Measurements from ENCODE around the gene KRT5. TPM values are rescaled to one million over a fixed set of nuclear protein-coding genes. Genes with fewer than 3 reads are reported as not detected.

Gene KRT5
- total RNA-seq, 4 donors from 2014 or later = 4.6 to 452 (median 18.6) TPM

DNA sequence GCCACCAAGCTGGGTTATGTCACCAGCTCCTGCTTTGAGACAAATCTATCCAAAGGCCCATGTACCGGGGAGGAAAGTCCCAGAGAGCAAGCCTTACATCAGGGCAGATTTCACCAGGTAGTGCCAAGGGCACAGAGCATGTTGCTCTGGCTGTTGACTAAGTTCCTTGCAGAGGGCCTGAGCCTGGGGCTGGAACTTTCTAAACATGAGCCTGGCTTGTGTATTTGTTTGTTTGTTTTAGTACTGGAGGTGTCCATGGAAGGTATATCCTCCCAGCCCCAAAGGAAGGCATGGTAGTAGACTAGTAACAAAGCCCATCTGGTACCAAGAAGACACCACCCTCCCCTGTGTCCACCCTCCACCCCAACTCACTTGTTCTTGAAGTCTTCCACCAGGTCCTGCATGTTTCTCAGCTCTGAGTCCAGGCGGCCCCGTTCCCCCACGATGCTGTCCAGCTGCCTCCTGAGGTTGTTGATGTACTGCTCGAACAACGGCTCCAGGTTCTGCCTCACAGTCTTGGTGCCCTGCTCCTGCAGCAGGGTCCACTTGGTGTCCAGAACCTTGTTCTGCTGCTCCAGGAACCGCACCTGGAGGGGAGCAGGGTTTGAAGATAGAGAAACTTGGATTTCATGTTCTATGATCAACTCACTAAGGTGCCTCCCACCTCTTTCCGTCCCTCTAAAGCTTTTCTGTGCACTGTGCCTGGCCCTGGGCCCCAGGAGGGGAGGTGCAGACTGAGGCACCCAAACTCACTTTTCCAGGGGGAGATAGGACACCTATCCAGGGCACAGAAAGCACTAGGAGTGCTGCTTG, 1.4 kb downstream of the KRT5 start:
- no peaks in the 10 kb centered on the region for H3K36me3 ChIP-seq
- H3K27me3 ChIP-seq = peaks cover 11% of the 10 kb centered on the region
- H3K27ac ChIP-seq = no peak overlapping the region
- ATAC-seq = no peak
- H3K4me3 ChIP-seq = no peak overlapping the region
- no peaks in the 10 kb centered on the region for H3K9me3 ChIP-seq
- TF ChIP-seq POLR2A (IDR thresholded peaks at IDR 0.05) (no peak), POLR2AphosphoS5 (IDR thresholded peaks at IDR 0.05) (no peak)
- TF ChIP-seq, protein P1, sequence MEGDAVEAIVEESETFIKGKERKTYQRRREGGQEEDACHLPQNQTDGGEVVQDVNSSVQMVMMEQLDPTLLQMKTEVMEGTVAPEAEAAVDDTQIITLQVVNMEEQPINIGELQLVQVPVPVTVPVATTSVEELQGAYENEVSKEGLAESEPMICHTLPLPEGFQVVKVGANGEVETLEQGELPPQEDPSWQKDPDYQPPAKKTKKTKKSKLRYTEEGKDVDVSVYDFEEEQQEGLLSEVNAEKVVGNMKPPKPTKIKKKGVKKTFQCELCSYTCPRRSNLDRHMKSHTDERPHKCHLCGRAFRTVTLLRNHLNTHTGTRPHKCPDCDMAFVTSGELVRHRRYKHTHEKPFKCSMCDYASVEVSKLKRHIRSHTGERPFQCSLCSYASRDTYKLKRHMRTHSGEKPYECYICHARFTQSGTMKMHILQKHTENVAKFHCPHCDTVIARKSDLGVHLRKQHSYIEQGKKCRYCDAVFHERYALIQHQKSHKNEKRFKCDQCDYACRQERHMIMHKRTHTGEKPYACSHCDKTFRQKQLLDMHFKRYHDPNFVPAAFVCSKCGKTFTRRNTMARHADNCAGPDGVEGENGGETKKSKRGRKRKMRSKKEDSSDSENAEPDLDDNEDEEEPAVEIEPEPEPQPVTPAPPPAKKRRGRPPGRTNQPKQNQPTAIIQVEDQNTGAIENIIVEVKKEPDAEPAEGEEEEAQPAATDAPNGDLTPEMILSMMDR (IDR thresholded peaks at IDR 0.05) = no peak
- no peaks in the 10 kb centered on the region for H3K4me1 ChIP-seq
- WGBS, 2 donors (ENCODE audit: low coverage in 1 of 2) = 79% methylated on average over 5 of the region's 8 CpGs; no CpG with 5 or more reads in 1 of the 2 donors

- 80 to 93% methylated on average over 3 to 5 of the region's 5 CpGs for WGBS, 2 donors (ENCODE audit: low coverage in 1 of 2)
- Histone ChIP-seq H3K36me3 (no peaks in the 10 kb centered on the region), H3K27ac (no peak overlapping the region), H3K9me3 (no peaks in the 10 kb centered on the region), H3K4me1 (no peaks in the 10 kb centered on the region), H3K27me3 (peaks cover 11% of the 10 kb centered on the region), H3K4me3 (no peak overlapping the region)
- no peak for ATAC-seq
- TF ChIP-seq EP300 (IDR thresholded peaks at IDR 0.05) (no peak), POLR2A (IDR thresholded peaks at IDR 0.05) (no peak), POLR2AphosphoS5 (IDR thresholded peaks at IDR 0.05) (no peak)
- TF ChIP-seq, protein P1 (IDR thresholded peaks at IDR 0.05) = no peak
Measured at GRCh38 chr12:52517888-52518287, 2.3 kb downstream of the KRT5 start.

DNA sequence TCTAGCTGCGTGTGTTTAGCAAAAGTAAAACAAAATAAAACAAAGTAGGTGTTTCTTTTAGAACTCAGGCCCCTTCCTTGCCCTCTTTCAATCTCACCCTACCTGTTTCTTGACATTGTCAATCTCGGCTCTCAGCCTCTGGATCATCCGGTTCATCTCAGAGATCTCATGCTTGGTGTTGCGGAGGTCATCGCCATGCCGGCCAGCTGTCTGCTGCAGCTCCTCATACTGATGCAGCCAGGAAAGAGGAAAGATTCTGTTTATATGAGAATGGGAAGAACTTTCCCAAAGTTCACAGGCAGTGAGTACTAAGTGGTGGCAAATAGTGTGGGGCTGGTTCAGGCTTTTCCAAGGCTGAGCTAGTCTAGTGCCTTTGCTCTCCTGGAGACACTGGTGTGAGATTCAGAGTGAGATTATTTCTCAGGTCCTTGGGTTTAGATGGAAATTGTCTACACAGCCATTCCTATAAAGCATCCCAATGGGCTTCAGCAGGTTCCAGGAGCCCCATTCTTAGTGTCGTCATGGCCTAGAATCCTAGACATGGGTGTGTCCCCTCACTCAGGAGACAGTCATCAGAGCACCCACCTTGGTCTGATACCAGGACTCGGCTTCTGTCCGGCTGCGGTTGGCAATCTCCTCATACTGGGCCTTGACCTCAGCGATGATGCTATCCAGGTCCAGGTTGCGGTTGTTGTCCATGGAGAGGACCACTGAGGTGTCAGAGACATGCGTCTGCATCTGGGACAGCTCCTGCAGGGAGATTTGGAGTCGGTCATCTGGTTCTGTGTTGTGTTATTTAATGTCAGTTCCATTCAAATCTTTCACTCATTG, 3.0 kb downstream of the KRT5 start:
- Histone ChIP-seq H3K4me1 (no peaks in the 10 kb centered on the region), H3K9me3 (no peaks in the 10 kb centered on the region), H3K36me3 (no peaks in the 10 kb centered on the region), H3K4me3 (no peak overlapping the region), H3K27ac (no peak overlapping the region), H3K27me3 (peaks cover 11% of the 10 kb centered on the region)
- no peak for TF ChIP-seq POLR2A (IDR thresholded peaks at IDR 0.05)
- TF ChIP-seq, protein P1 (IDR thresholded peaks at IDR 0.05) = no peak
- no peak for TF ChIP-seq POLR2AphosphoS5 (IDR thresholded peaks at IDR 0.05)
- TF ChIP-seq EP300 (IDR thresholded peaks at IDR 0.05) = no peak
- 73 to 92% methylated on average over 6 to 11 of the region's 14 CpGs for WGBS, 2 donors (ENCODE audit: low coverage in 1 of 2)
- no peak for ATAC-seq

DNA sequence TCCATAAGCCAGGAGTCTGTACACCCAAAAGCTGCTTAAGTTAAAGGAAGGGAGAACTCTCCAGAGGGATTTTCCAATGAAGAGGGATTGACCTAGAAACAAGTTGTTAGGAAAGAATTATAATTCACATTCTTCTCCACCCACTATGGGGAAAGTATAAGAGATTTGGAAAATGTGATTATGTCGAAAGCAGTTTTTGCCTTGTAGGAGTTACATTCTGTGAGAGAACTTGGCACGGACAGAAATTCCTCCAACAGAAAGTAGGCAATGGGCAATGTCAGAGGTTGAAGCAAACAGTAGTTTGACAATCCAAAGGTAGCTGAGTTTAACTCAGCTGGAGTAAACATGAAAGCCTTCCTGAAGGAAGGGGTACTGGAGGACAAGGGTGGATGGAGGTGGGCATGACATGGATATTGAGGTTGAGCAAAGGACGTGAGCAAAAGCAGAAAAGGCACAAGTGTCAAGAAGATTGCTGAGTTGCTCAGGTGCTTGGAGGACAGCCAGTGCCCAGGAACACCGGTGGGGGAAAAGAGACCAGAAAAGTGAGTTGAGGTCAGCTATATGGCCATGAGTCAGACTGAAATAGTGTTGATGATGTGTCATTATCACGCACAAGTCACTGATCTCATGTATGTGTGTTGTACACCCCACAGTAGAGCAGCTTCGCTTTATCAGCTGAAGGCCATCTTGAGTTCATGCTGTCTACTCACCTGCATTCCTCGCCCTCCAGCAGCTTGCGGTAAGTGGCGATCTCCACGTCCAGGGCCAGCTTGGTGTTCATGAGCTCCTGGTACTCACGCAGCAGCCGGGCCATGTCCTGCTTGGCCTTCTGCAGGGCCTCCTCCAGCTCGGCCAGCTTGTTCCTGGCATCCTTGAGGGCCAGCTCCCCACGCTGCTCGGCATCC, 4.0 kb downstream of the KRT5 start:
- Histone ChIP-seq H3K4me1 (no peaks in the 10 kb centered on the region), H3K9me3 (no peaks in the 10 kb centered on the region), H3K4me3 (no peak overlapping the region), H3K36me3 (no peaks in the 10 kb centered on the region), H3K27me3 (peaks cover 11% of the 10 kb centered on the region), H3K27ac (no peak overlapping the region)
- no peak for ATAC-seq
- TF ChIP-seq POLR2AphosphoS5 (IDR thresholded peaks at IDR 0.05) = no peak
- TF ChIP-seq POLR2A (IDR thresholded peaks at IDR 0.05) = no peak
- TF ChIP-seq, protein P1 (IDR thresholded peaks at IDR 0.05) = no peak
- no peak for TF ChIP-seq EP300 (IDR thresholded peaks at IDR 0.05)
- WGBS, 2 donors (ENCODE audit: low coverage in 1 of 2) = 57 to 67% methylated on average over 1 to 5 of the region's 15 CpGs
